Right kidney (tissue), 9 donors: ENCODE results near the gene MLYCD.

Experiments
- DNase-seq: peaks from one replicate; pipeline ENCODE4 v3.0.0-alpha.2; 2016
- long read RNA-seq, 8 donors: transcript quantifications; one replicate each; lab custom pipeline, GENCODE V29; 2026

The MLYCD gene
- long read RNA-seq, donor 1, full-length matches to known transcripts: 9 of 9 reads
- long read RNA-seq, donor 1, partial matches to known transcripts: 0 of 9 reads
- long read RNA-seq, donor 1, other reads (novel, unspliced or antisense): 0 of 9 reads
- long read RNA-seq, donor 2, full-length matches to known transcripts: 8 of 8 reads
- long read RNA-seq, donor 2, partial matches to known transcripts: 0 of 8 reads
- long read RNA-seq, donor 2, other reads (novel, unspliced or antisense): 0 of 8 reads
- long read RNA-seq, donor 3, full-length matches to known transcripts: 1 of 1 reads
- long read RNA-seq, donor 3, partial matches to known transcripts: 0 of 1 reads
- long read RNA-seq, donor 3, other reads (novel, unspliced or antisense): 0 of 1 reads
- long read RNA-seq, donor 4, full-length matches to known transcripts: 13 of 13 reads
- long read RNA-seq, donor 4, partial matches to known transcripts: 0 of 13 reads
- long read RNA-seq, donor 4, other reads (novel, unspliced or antisense): 0 of 13 reads
- long read RNA-seq, donor 5, full-length matches to known transcripts: 8 of 8 reads
- long read RNA-seq, donor 5, partial matches to known transcripts: 0 of 8 reads
- long read RNA-seq, donor 5, other reads (novel, unspliced or antisense): 0 of 8 reads
- long read RNA-seq, donor 6, full-length matches to known transcripts: 6 of 6 reads
- long read RNA-seq, donor 6, partial matches to known transcripts: 0 of 6 reads
- long read RNA-seq, donor 6, other reads (novel, unspliced or antisense): 0 of 6 reads
- long read RNA-seq, donor 7: 0 reads
- long read RNA-seq, donor 8, full-length matches to known transcripts: 6 of 6 reads
- long read RNA-seq, donor 8, partial matches to known transcripts: 0 of 6 reads
- long read RNA-seq, donor 8, other reads (novel, unspliced or antisense): 0 of 6 reads

DNA sequence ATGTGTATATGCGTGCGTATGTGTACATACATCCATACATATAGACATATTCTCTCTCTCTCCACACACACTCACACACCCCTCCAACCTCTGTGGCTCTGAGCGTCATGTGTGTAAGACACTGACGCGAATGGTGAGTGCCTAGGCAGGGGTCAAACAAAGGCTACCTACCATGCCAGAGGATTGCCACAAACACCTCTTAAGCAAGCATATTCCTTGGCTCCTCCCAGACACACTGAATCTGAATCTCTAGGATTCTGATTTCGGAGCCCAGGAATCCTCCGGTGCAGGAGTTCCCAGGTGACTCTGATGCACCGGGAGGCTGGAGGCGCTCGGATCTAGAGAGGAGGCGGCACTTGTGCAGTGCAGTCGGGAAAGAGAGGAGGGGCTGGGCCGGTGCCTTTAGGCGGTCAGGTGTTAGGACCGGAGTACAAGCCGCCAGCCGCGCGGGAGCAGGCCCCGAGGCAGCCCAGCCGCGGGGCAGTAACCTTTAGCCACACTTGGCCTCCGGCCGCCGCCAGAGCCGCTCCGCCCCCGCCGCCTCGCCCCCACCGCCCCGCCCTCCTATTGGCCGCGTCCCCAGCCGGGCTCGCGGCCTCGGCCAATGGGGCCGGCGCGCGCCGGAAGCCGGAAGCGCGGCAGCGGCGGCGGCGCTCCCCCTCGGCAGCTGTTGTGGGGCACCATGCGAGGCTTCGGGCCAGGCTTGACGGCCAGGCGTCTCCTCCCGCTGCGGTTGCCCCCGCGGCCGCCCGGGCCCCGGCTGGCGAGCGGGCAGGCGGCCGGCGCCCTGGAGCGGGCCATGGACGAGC lies at the start of gene MLYCD:
Gene MLYCD, plus strand, starts transcription at position 653 of the 809 bp plus-strand sequence. Its CDS starts 30 bp downstream, at position 683.
- peak; percentile 74 for DNase-seq

- DNase-seq: no peak
Measured at GRCh38 chr16:83849421-83849820, 49.5 kb upstream of the MLYCD start.

DNA sequence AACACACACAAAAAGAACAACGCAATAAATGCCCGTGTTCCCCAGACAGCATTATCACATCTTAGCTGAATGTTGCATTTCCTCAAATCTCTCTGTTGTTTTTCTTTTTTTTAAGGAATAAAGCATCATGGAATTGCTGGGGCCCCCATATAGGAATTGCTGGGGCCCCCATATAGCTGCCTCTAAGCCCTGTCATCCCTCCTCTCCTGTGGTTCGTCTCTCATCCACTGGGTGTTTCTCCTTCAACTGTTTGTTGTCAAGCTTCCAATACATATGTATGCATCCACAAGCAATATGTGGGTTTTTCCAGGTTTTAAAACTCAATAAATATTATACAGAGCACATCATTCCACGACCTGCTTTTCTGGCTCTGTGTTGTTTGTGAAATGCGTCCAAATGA lies 48.0 kb upstream of the MLYCD start:
- no peak for DNase-seq

GRCh38 chr16:83851473-83851872 lies 47.4 kb upstream of the MLYCD start:
- DNase-seq: no peak

- DNase-seq: no peak
Measured at GRCh38 chr16:83852774-83853173, 46.1 kb upstream of the MLYCD start.

DNA sequence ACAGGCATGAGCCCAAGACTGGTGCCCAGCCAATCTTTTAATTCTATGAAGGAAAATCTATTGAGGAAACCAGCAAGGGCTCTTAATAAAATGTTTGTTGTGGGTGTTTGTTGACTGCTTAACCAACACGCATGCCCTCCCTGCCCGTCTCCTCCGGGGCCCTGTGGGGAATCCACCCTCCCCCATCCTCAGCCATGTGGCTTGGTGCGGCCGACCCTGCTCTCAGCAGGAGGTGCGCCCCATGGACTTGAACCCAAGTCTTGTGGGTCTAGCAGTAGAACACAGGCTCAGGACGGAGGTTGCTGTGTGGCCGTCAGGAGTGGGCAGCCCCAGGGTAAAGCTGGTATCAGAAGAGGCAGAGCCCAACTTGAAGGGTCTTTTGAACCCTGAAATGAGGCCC lies 45.1 kb upstream of the MLYCD start:
- no peak for DNase-seq

DNA sequence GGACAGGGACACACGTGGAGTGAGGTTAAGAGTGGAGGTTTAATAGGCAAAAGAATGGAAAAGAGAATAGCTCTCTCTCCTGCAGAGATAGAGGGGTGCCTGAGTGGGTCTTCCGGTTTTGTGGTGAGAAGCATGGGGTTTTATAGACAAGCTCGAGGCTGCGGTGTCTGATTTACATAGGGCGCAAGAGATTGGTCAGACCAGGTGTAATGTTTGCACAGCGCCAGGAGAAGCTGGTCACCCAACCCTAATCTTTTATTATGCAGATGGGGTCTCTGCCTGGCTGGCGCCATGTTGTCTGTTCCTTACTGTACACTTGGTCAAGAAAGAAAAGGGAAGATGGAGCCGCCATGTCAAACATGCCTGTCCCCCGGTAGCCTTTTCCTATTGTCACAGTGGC lies 44.5 kb upstream of the MLYCD start:
- DNase-seq: no peak

DNA sequence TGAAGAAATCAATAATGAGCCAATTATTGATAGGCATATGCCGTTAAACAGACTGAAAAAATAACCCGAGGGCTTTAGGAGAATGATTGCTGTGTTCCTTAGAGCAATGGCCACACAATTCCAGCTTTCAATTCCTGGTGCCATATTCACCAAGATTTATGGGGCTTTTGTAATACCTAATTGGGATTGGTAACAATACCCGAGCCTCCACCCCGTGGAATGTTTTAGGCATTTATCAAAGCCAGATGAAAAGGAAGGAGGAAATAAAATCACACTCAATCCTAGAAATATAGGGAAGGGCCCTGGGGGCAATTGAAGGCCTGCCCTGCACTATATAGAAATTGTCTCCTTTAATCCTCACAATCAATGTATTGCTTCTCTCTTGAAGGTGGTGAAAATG lies 42.1 kb upstream of the MLYCD start:
- DNase-seq: no peak

GRCh38 chr16:83859265-83859664 lies 39.6 kb upstream of the MLYCD start:
- DNase-seq: no peak

GRCh38 chr16:83862661-83863060 lies 36.3 kb upstream of the MLYCD start:
- no peak for DNase-seq

DNA sequence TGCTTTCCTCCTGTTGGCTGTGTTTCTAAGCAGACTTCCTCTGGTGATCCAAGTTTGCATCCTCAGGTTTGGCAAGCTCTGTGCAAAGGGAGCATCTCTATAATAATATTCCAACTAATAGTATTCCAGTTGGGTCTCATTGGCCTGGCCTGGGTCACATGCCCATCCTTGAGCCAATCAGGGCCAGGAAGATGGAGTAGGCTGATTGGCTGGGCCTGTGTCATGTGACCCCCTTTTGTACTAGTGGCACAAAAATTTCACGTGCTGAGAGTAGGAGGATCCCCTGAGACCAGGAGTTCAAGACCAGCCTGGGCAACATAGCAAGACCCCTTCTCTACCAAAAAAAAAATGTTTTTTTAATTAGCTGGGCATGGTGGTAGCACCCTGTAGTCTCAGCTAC lies 35.2 kb upstream of the MLYCD start:
- DNase-seq: no peak

DNA sequence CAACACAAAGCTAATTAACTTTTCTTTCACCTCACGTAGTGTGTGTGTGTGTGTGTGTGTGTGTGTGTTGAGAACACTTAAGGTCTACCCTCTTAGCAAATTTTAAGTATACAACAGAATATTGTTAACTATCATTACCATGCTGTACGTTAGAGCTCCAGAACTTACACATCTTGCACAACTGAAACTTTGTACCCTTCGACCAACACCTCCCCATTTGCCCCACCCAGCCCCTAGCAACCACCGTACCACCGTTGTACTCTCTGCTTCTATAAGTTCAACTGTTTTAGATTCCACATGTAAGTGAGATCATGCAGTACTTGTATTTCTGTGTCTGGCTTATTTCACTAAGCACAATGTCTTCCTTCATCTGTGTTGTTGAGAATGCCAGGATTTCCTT lies 28.1 kb upstream of the MLYCD start:
- no peak for DNase-seq

- no peak for DNase-seq
Measured at GRCh38 chr16:83878838-83879237, 20.1 kb upstream of the MLYCD start.

DNA sequence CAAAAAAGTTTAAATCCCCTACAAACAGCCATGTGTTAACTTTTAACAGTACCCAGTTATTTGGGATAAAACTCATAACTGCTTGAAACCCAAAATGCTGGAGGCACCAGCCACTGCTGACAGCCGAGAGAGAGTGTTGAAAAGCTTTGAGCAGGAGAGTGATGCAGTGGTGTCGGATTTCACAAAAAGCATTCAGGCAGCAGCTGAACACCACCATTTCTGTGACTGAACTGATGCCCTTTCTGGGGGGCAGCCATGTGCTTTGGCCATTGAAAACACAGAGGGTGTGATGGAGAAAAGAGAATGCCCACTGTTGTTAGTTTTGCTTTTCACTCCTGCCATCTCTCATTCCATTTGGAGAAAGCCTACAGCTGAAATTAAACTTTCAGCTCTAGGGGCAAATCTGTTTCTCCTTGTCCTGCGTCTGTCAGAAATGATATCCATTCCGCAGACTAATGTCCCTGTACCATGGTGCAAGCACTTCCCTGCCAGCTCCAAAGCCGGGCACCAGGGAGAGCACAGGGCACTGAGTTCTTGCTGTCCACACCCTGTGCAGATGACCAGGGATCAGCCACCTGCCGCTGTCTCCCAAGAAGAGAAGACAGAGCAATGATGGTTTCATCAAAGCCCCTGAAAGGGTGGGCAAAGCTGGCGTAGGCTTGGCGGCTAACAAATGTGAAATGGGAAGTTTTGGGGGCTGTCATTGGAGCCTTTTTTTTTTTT lies 16.6 kb upstream of the MLYCD start:
- DNase-seq: no peak

DNA sequence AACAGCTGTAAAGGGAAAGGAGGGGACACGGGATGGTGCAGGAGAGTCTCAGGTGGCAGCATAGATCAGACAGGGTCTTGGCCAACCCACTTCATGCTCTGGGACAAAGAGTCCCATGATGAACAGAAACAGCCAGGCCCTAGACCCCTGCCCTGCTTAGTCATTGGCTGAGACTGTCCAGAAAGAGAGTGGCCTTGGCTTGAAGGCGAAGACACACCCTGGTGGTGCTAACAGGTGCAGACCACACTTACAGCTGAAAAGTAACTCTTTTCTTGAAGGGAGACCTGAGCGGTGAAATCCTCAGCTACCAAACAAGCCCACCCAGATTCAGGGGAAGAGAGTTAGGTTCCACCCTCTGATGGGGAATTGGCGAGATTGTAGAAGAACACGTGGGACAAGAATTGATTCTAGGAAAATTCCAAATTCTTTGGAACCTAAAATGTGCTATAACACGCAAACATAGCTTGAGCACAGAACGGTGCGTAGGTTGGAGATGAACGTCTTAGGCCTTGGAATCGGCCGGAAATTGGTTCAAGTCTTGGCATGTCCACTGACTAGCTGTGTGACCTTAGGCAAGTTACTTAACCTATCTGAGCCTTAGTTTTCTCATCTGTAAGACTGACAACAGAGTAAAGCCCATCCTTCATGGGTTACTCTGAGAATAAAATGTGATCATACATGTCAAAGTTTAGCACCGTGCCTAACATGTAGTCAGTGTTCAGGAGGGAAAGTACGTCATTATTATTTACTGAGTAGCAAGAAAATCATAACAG lies 12.5 kb upstream of the MLYCD start:
- DNase-seq: no peak

- no peak for DNase-seq
Measured at GRCh38 chr16:83887080-83887479, 11.8 kb upstream of the MLYCD start.

GRCh38 chr16:83887564-83887963 lies 11.4 kb upstream of the MLYCD start:
- DNase-seq: no peak

DNA sequence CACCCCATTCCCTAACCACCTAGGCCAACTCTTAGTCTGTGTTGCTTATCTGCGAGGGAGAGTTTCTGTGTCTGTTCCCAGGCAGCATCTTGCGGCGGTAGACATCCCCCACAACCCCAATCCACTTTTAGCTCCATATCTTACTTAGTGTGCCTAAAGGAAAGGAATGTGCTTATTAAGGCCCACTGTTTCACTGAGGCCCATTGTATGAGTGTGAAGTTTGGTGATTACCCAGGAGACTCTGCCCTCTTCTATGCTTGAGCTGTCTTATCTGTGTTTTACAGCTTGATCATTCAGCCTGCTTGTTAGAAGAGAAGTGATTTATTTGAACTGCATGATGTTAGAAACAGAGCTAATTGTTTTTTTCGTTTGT lies 10.3 kb upstream of the MLYCD start:
- DNase-seq: no peak

DNA sequence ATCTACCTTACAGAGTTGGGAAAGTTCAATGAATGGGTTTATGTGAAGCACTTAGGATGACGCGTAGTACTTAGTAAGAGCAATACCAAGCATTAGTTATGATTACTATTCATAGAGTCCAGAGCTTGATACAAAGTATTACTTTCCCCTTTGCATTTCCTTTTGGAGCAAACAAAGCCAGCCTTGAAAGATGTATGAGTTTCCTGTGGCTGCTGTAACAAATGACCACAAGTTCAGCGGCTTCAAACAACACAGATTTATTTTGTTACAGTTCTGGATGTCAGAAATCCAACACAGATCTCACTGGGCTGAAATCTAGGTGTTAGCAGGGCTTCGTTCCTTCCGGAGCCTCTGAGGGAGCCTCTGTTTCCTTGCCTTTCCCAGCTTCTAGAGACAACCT lies 8.6 kb upstream of the MLYCD start:
- no peak for DNase-seq

DNA sequence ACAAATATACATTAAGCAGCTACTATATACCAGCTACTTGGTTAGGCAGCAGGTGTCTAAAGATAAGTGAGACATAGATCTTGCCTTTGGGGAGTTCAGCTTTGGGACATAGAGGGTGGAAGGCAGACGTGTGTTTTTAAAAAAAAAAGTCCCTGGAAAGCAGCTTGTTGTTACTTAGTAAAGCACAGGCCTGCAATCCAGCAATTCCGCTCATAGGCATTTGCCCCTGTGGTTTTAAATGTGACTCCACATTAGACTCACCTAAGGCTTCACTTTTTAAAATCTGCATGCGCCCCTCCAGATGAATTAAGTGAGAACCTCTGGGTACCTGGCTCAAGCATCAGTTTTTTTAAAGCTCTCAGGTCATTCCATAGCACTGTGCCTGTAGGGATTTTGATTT lies 7.2 kb upstream of the MLYCD start:
- DNase-seq: no peak

DNA sequence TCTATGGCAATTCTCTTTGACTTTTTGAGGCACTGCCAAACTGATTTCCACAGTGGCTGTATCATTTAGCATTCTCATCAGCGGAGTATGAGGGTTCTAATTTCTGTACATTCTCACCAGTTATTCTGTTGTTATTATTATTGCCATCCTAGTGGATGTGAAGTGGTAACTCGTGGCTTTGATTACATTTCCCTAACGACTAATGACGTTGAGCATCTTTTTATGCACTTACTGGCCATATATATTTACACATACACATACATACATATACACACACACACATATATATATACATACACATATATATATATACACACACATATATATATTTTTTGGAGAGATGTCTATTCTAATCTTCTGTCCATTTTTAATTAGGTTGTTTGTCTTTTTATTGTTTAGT lies 3.7 kb upstream of the MLYCD start:
- DNase-seq: no peak
